NT2/D1 (cell line): Measurements from ENCODE around the gene ZNF488.
"Not testable (repeated sequence)": the region's sequence is repeated elsewhere in the genome, so short reads cannot be mapped to it uniquely, and the experiment has no call there.

Source experiments
- DNase-seq: peaks from one replicate; pipeline ENCODE4 v3.0.0-alpha.2; 2011; ENCODE audit warnings: low read depth, low spot score
- H3K27me3 ChIP-seq: 2 replicates; pipeline ENCODE4 v1.6.0; 2011; ENCODE audit warnings: mild to moderate bottlenecking; ENCODE audit not compliant: insufficient read length, insufficient read depth
- H3K36me3 ChIP-seq: 2 replicates; pipeline ENCODE4 v1.6.1; 2011; ENCODE audit warnings: mild to moderate bottlenecking, low read length, mixed read lengths; ENCODE audit not compliant: insufficient read depth, insufficient read length
- H3K4me1 ChIP-seq: 2 replicates; pipeline ENCODE4 v1.5.1; 2011; ENCODE audit not compliant: insufficient read depth, insufficient read length
- H3K4me3 ChIP-seq: 2 replicates; pipeline ENCODE4 v1.5.1; 2011; ENCODE audit warnings: low read depth; ENCODE audit not compliant: insufficient read length
- H3K9ac ChIP-seq: 2 replicates; pipeline ENCODE4 v1.6.0; 2011; ENCODE audit warnings: low read depth; ENCODE audit not compliant: insufficient read length
- H3K9me3 ChIP-seq: 2 replicates; pipeline ENCODE4 v1.5.1; 2011; ENCODE audit warnings: mild to moderate bottlenecking, low read length; ENCODE audit not compliant: insufficient read depth
- SUZ12 ChIP-seq: IDR thresholded peaks from 2 replicates; pipeline ENCODE4 v1.6.1; 2011; ENCODE audit not compliant: insufficient read length, insufficient read depth; ENCODE audit errors: extremely low read depth
- YY1 ChIP-seq: IDR thresholded peaks from 2 replicates; pipeline ENCODE4 v1.6.1; 2011; ENCODE audit not compliant: insufficient read length, insufficient read depth
- ZNF274 ChIP-seq: IDR thresholded peaks from 2 replicates; pipeline ENCODE4 v1.6.1; 2011; ENCODE audit warnings: mild to moderate bottlenecking, low read depth, low read length

Gene ZNF488

DNA sequence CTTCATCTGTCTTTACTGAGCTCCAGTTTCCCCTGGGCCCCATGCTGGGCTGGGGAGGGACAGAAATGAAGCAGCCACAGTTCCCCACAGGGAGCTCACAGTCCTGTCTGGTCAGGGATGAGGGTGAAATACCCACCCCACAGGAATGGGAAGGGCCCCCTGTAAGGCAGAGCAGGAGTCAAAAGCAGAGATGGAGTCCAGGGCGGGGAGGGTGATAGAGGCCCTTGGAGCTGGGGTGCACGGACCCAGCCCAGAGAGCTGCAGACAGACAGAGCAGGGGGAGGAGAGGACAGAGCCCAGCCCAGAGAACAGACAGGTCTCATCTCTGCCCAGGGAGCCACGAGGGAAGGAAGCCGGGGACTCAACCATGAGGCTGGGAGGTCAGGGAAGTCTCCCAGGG is 34.9 kb upstream of the ZNF488 start:
- Histone ChIP-seq H3K27me3 (no peaks in the 10 kb centered on the region), H3K9ac (no peak overlapping the region), H3K9me3 (no peaks in the 10 kb centered on the region), H3K36me3 (no peaks in the 10 kb centered on the region), H3K4me1 (peaks cover 12% of the 10 kb centered on the region), H3K4me3 (no peak overlapping the region)
- TF ChIP-seq ZNF274 (no peak), YY1 (no peak)
- DNase-seq = no peak

DNA sequence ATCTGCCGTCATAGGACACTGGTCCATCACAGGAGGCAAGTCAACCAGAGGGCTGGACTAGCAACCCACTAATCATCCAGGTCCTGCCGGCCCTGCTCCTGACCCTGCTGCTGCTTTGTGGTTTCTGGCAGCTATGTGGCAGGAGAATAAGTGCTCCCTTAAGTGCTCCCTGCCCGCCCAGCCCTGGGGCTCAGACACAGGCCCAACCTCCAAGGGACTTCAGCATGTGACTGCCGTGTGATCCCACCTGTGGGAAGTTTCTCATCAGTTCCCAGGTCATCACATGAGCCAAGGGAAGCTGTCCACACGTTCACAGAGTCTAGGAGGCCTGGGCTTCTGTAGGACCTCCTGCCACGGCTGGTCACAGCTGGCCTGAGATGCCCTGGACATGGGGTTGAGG is 34.2 kb upstream of the ZNF488 start:
- Histone ChIP-seq H3K4me1 (peaks cover 12% of the 10 kb centered on the region), H3K36me3 (no peaks in the 10 kb centered on the region), H3K4me3 (no peak overlapping the region), H3K27me3 (no peaks in the 10 kb centered on the region), H3K9ac (no peak overlapping the region), H3K9me3 (no peaks in the 10 kb centered on the region)
- no peak for DNase-seq
- TF ChIP-seq SUZ12 (no peak), ZNF274 (no peak), YY1 (no peak)

DNA sequence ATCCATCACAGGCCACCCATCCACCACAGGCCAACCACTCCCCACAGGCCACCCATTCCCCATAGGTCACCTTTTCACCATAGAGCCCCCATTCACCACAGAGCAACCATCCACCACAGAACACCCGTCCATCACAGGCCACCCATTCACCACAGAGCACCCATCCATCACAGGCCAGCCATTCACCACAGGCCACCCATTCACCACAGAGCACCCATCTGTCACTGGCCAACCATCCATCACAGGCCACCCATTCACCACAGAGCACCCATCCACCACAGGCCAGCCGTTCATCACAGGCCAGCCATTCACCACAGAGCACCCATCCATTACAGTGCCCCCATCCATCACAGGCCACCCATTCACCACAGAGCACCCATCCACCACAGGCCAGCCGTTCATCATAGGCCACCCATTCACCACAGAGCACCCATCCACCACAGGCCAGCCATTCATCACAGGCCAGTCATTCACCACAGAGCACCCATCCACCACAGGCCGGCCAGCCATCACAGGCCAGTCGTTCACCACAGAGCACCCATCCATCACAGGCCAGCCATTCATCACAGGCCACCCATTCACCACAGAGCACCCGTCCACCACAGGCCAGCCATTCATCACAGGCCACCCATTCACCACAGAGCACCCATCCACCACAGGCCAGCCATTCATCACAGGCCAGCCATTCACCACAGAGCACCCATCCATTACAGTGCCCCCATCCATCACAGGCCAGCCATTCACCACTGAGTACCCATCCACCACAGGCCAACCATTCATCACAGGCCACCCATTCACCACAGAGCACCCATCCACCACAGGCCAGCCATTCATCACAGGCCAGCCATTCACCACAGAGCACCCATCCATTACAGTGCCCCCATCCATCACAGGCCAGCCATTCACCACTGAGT is 32.5 kb upstream of the ZNF488 start:
- H3K4me1 ChIP-seq = peaks cover 12% of the 10 kb centered on the region
- not testable (repeated sequence) for H3K27me3 ChIP-seq

DNA sequence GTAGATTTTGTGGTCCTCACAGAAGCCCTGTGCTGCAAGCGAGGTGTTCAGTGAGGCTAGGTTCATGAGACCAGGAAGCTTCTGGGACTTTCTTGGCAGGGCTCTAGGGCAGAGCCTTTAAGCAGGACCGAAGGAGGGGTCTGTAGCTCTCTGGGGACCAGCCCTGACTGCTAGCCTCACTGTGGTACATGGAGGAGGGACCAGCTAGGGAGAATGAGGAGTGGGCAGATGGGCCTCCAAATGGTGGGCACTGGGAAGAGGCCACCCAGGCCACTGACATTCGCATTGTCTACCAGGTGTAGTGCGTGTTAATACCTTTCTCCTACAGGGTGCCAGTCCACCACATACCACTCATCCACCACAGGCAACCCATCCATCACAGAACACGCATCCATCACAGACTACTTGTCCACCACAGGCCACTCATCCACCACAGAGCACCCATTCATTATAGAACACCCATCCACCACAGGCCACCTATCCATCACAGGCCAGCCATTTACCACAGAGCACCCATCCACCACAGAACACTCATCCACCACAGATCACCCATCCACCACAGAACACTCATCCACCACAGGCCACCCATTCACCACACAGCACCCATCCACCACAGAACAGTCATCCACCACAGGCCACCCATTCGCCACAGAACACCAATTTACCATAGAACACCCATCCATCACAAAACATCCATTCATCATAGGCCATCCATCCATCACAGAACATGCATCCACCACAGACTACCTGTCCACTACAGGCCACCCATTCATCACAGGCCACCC is 31.6 kb upstream of the ZNF488 start:
- Histone ChIP-seq H3K4me3 (no peak overlapping the region), H3K9ac (no peak overlapping the region), H3K9me3 (no peaks in the 10 kb centered on the region), H3K4me1 (peaks cover 7% of the 10 kb centered on the region), H3K36me3 (no peaks in the 10 kb centered on the region), H3K27me3 (no peaks in the 10 kb centered on the region)
- DNase-seq = no peak
- no peak for TF ChIP-seq SUZ12
- TF ChIP-seq YY1 = no peak
- TF ChIP-seq ZNF274 = no peak

More for the DNA sequence above, 32.5 kb upstream of the ZNF488 start:
- not testable (repeated sequence) for H3K36me3 ChIP-seq, DNase-seq, H3K9ac ChIP-seq, H3K9me3 ChIP-seq, H3K4me3 ChIP-seq

DNA sequence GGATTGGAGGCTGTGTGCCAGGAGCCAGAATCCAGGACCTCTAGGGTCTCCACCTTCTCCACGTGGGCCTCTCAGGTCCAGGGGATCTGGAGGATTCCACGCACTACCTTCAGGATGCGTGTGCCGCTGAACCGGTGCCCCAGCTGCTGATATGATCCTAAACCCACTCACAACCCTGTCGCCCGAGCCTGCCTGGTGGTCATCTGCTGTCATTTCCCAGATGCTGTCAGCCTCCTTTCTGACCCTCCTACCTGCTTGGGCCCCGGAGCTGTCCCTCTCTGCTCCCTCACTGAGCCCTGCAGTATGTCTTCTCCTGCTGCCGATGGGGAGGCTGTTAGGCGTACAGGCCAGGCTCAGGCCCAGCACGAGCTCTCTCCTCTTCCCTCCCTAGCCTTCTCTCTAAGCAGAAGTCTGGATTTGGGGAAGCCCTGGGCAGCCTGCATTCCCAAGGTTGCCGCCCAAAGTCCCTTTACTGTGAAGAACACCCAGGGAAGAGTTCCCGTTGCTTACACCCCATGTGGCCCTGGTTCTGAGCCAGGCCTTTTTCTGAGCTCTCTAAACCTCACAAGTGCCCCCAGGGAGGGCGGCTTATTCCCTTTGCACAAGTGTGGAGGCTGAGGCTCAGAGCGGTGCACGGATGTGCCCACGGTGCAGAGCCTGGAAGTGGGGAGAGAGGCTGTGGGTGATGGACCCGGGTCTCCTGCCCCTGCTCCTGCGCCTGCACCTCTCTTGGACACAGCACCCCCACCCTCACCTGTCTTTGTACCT is 30.8 kb upstream of the ZNF488 start:
- Histone ChIP-seq H3K27me3 (no peaks in the 10 kb centered on the region), H3K4me3 (no peak overlapping the region), H3K4me1 (peaks cover under 1% of the 10 kb centered on the region), H3K9ac (no peak overlapping the region), H3K9me3 (no peaks in the 10 kb centered on the region), H3K36me3 (no peaks in the 10 kb centered on the region)
- DNase-seq = no peak
- no peak for TF ChIP-seq SUZ12
- no peak for TF ChIP-seq YY1
- TF ChIP-seq ZNF274 = no peak

GRCh38 chr10:47414227-47414592 is 30.1 kb upstream of the ZNF488 start:
- DNase-seq = no peak
- no peaks in the 10 kb centered on the region for H3K4me1 ChIP-seq
- H3K36me3 ChIP-seq = no peaks in the 10 kb centered on the region
- H3K4me3 ChIP-seq = no peak overlapping the region
- no peak for TF ChIP-seq SUZ12
- TF ChIP-seq YY1 = no peak
- no peak for TF ChIP-seq ZNF274
- no peaks in the 10 kb centered on the region for H3K9me3 ChIP-seq
- no peaks in the 10 kb centered on the region for H3K27me3 ChIP-seq
- H3K9ac ChIP-seq = no peak overlapping the region
